Gastroesophageal sphincter (tissue), 3 donors: ENCODE results near the gene KLHL8.

Source experiments
- CTCF ChIP-seq, 4 experiments: fragments of 200-600 bp in 2 of 4; fragments of 450-650 bp in 2 of 4; sonication (generic) in 1 of 4; IDR thresholded peaks; one replicate each; pipeline ENCODE4 v1.5.1; 2017 to 2019; ENCODE audit warnings: antibody characterized with exemption in 4 of 4, mild to moderate bottlenecking in 2 of 4, moderate library complexity in 2 of 4
- EP300 ChIP-seq: sonication (generic); formaldehyde crosslinking; IDR thresholded peaks from one replicate; pipeline ENCODE4 v1.6.1; 2017; ENCODE audit warnings: antibody characterized with exemption, mild to moderate bottlenecking
- POLR2A ChIP-seq, 2 donors: fragments of 450-650 bp; IDR thresholded peaks; one replicate each; pipeline ENCODE4 v1.6.1; 2017; ENCODE audit warnings: antibody characterized with exemption in 2 of 2, mild to moderate bottlenecking in 2 of 2, moderate library complexity in 1 of 2
- POLR2AphosphoS5 ChIP-seq: sonication (generic); formaldehyde crosslinking; IDR thresholded peaks from one replicate; pipeline ENCODE4 v1.6.1; 2017; ENCODE audit warnings: antibody characterized with exemption

- TF ChIP-seq EP300 (no peak), CTCF (IDR thresholded peaks at IDR 0.05) (no peak), POLR2A (IDR thresholded peaks at IDR 0.05) (no peak), POLR2AphosphoS5 (no peak)
Measured at GRCh38 chr4:87141428-87141827, 79.0 kb downstream of the KLHL8 start.
